Transverse colon (tissue), 4 donors: ENCODE data around the gene RBFOX1.

ENCODE experiments used
- EP300 ChIP-seq: sonication (generic); formaldehyde crosslinking; IDR thresholded peaks from one replicate; pipeline ENCODE4 v1.6.1; 2017; ENCODE audit warnings: antibody characterized with exemption, low read depth
- POLR2A ChIP-seq: fragments of 450-650 bp; IDR thresholded peaks from one replicate; pipeline ENCODE4 v1.6.1; 2016; ENCODE audit warnings: antibody characterized with exemption, mild to moderate bottlenecking, moderate library complexity
- POLR2AphosphoS5 ChIP-seq, 3 donors: sonication (generic); formaldehyde crosslinking; IDR thresholded peaks; one replicate each; pipeline ENCODE4 v1.6.1; 2016; ENCODE audit warnings: antibody characterized with exemption in 3 of 3
- TF ChIP-seq, protein P1 (sequence below), 5 experiments: fragments of 200-600 bp in 3 of 5; fragments of 450-650 bp in 2 of 5; sonication (generic) in 3 of 5; IDR thresholded peaks; 1 replicate in 2 of 5; 2 replicates in 3 of 5; pipeline ENCODE4 v1.5.1; 2016 to 2017; ENCODE audit warnings: antibody characterized with exemption in 5 of 5, inconsistent platforms in 3 of 5, mild to moderate bottlenecking in 2 of 5, moderate library complexity in 1 of 5

DNA sequence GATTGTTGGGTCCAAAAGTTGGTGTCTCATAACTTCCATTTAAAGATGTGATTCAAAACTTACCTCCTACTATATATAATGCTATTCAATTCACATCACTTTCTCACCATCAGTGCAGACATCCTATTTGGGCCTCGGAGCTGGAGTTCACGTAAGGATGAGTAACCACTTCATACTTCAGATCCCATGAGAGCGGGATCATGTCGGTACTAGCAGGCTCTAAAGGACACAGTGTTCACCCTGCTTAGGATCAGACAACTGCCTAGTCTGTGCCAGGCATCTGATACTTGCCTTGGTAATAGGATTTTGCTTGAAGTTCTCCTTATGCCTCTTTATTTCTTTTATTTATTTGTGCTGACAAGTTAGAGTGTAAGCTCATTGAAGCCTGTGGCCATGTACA lies 39.5 kb downstream of the RBFOX1 start:
- TF ChIP-seq EP300 (no peak), POLR2A (no peak), POLR2AphosphoS5 (IDR thresholded peaks at IDR 0.05) (no peak)
- TF ChIP-seq, protein P1, sequence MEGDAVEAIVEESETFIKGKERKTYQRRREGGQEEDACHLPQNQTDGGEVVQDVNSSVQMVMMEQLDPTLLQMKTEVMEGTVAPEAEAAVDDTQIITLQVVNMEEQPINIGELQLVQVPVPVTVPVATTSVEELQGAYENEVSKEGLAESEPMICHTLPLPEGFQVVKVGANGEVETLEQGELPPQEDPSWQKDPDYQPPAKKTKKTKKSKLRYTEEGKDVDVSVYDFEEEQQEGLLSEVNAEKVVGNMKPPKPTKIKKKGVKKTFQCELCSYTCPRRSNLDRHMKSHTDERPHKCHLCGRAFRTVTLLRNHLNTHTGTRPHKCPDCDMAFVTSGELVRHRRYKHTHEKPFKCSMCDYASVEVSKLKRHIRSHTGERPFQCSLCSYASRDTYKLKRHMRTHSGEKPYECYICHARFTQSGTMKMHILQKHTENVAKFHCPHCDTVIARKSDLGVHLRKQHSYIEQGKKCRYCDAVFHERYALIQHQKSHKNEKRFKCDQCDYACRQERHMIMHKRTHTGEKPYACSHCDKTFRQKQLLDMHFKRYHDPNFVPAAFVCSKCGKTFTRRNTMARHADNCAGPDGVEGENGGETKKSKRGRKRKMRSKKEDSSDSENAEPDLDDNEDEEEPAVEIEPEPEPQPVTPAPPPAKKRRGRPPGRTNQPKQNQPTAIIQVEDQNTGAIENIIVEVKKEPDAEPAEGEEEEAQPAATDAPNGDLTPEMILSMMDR (IDR thresholded peaks at IDR 0.05): no peak
